HG03571 (cell line): ENCODE measurements around the gene SAMD11.
"Not testable (repeated sequence)": the region's sequence is repeated elsewhere in the genome, so short reads cannot be mapped to it uniquely, and the experiment has no call there.

Experiments used
- ATAC-seq: cut with Tn5 transposase; IDR thresholded peaks from one replicate; pipeline ENCODE4 v1.9.1; 2021; ENCODE audit not compliant: unreplicated experiment

The SAMD11 gene, protein sequence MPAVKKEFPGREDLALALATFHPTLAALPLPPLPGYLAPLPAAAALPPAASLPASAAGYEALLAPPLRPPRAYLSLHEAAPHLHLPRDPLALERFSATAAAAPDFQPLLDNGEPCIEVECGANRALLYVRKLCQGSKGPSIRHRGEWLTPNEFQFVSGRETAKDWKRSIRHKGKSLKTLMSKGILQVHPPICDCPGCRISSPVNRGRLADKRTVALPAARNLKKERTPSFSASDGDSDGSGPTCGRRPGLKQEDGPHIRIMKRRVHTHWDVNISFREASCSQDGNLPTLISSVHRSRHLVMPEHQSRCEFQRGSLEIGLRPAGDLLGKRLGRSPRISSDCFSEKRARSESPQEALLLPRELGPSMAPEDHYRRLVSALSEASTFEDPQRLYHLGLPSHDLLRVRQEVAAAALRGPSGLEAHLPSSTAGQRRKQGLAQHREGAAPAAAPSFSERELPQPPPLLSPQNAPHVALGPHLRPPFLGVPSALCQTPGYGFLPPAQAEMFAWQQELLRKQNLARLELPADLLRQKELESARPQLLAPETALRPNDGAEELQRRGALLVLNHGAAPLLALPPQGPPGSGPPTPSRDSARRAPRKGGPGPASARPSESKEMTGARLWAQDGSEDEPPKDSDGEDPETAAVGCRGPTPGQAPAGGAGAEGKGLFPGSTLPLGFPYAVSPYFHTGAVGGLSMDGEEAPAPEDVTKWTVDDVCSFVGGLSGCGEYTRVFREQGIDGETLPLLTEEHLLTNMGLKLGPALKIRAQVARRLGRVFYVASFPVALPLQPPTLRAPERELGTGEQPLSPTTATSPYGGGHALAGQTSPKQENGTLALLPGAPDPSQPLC

DNA sequence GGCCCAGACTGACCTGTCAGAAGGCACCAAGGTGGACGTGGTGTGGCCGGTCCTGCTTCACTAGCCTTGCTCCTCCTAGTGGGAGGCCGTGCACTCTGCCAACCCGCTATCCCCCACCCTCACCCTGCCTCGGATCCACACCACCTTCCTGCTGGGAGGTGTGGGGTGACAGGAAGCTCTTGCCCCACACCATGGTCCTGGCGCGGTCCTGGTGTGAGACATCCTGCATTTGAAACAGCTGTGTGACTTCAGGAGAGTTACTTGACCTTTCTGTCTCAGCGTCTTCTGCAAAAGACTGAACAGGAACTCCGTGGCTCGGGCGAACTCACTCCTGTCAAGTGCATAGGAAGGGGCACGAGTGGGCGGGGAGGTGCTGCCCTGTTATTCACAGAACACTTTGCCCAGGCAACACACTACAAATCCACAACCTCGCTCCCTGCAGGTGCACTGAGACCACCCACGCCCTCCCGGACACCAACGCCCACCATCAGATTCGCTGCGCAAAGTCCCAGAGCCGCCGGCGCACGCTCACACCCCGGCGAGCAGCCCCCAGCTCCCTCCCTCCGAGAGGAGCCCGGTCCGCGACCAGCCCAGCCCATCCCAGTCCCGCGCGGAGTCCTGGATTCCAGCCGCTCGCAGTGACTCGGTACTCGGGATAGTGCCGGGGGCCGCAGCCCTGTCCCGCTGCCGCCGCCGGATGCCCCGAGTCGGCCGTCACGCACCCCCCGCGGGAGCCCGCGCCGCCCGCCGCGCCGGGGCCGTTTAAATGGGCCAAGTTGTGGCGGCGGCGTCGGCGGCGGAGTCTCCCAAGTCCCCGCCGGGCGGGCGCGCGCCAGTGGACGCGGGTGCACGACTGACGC lies at the start of gene SAMD11:
SAMD11 (plus strand) TSS at position 793 of the 860 bp plus-strand sequence. CDS start 509 bp downstream, outside the sequence.
- ATAC-seq: no peak

DNA sequence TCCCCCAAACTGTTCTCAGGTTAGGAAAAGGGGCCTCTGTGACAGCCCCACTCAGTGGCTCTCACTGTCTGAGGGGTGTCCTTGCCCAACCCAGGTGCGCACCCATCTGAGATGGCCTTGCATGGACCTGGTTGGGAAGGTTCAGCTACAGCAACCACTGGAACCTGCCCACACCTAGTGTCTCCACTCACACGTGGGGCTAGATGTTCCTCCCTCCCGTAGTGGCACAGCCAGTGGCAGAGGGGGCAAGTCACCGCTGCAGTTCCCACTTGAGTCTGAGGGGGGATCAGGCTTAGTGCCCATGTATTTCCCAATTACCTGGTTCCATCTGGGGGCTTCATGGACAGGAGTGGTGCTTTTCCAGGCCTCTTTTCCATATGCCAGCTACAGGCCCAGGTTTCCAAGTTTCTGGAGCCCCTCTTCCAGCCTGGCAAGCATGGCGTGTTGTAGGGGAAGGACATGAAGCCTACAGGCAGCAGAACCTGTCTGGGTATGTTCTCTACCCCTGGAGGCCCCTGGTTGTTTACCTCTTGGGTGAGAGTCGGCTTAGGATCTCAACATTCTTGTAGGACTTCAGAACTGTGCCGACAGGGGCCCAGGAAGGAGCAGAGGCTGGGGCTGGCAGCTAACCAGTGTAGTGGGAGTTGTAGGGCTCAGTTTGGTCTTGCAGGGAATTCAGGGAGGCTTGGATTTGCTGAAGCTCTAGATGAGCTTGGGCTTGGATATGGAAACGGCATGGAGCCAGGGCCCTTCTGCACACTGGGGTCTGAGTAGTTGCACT lies 47.1 kb upstream of the SAMD11 start:
- not testable (repeated sequence) for ATAC-seq

DNA sequence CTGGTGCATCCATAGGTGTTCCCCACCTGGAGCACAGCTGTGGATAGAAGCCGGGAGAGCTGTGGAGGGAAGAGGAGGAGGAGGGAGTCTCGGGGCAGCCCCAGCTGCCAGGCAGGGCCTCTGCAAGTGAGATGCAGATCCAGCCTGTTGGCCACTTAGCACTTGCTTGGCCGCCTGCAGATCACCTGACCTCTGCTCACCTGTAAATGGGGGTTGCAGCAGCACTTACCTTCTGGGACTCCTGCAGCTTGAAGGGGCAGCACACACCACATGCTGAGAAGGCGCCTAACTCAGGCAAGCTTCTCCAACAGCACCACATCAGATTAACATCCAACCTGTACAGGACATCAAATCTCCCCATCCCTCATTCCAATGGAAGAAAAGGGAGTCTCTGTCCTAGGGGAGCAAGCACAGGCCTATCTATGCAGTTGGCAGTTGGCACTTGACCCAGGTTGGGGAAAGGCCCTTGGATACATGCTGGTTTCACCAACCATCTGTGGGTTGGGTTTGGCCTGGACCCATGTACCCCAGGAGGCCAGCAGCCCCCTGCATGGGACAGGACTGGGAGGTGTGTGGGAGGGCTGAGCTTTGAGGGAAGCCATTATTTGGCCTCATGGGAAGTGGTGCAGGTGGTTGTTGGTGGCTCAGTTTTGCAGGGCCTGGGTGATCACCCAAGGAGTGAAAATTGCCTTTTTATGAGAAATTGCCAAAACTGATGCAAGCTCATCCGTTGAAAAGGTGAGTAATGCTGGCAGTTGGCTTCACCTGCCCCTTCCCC lies 46.3 kb upstream of the SAMD11 start:
- not testable (repeated sequence) for ATAC-seq

DNA sequence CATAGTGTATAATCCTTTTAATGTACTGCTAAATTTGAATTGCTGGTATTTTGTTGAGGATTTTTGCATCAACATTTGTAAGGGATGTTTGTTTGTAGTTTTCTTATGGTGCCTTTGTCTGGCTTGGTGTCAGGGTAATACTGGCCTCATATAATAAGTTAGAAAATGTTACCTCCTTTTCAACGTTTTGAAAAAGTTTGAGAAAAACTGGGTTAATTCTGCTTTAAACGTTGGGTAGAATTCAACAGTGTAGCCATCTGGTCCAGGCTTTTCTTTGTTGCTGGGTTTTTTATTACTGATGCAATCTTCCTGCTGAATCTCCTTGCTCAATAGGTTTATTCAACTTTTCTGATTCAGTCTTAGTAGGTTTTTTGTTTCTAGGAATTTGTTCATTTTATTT lies 43.2 kb upstream of the SAMD11 start:
- ATAC-seq: not testable (repeated sequence)

DNA sequence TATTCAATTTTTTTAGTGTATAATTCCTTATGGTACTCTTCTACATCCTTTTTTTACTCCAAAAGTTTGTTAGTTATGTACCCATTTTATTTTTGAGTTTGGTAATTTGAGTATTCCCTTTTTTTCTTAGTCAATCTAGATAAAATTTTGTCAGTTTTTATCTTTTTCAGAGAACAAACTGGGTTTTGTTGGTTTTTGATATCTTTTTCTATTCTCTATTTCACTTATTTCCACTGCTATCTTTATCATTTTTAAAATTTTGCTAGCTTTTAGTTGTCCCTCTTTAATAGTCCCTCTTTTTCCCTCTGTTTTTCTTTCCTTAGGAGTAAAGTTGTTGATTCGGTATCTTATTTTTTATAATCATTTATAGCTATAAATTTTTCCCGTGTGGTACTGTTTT lies 42.8 kb upstream of the SAMD11 start:
- ATAC-seq: not testable (repeated sequence)

DNA sequence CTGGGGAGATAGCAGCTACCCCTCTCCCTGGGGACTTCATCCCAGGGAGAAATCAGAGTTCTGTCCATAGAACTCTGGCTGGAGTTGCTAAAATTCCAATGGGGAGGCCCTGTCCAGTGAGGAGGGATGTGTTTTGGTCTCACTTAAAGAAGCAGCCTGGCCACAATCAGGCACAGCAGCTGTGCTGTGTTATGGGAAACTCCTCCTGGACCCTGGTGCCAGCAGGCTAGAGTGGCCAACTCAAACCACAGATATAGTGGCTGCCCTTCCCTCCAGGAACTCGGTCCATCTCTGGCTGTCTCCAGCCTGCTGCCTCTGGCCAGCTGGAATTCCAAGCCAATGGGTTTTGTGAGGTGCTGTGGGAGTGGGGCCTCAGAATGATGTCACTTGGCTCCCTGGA lies 37.4 kb upstream of the SAMD11 start:
- no peak for ATAC-seq

DNA sequence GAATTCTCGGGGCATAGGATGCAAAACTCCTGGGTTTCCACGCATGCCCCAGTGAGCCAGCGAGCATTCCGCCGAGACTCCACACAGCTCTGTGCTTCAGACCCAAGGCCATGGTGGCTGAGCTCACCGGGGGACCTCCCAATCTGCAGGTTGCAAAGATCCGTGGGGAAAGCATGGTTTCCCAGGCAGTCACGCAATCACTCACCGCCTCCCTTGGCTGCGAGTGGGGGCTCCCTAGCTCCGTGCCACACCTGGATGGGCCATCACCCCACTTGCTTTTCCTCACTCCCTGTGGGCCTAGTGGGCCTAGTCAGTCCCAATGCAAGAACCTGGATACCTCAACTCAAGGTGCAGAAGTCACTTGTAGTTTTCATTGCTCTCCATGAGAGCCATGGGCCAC lies 37.0 kb upstream of the SAMD11 start:
- no peak for ATAC-seq

DNA sequence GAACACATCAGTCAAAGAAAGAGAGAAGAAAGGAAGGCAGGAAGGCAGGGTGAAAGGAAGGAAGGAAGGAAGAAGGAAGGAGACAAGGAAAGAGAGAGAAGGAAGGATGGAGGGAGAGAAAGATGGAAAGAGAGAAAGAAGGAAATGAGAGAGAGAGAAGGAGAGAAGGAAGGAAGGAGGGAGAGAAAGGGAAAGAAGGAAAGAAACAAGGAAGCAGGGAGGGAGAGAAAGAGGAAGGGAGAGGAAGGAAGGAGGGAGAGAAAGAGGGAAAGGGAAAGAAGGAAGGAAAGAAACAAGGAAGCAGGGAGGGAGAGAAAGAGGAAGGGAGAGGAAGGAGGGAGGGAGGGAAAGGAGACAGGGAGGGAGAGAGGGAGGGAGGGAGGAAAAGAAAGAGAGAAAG lies 35.4 kb upstream of the SAMD11 start:
- no peak for ATAC-seq

DNA sequence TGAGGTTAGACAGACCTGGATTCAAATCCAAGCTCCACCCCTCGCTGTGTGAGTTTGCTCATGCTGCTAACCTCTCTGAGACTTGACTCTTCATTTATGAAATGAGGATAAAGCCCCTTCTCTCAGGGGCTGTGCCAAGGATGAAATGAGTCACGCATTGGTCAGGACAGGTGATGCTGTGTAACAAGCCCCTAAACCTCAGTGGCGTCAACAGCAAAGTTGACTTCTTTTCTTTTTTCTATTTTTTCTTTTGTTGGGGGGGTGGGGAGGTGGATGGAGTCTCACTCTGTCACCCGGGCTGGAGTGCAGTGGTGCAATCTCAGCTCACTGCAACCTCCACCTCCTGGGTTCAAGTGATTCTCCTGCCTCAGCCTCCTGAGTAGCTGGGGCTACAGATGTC lies 33.9 kb upstream of the SAMD11 start:
- ATAC-seq: not testable (repeated sequence)

DNA sequence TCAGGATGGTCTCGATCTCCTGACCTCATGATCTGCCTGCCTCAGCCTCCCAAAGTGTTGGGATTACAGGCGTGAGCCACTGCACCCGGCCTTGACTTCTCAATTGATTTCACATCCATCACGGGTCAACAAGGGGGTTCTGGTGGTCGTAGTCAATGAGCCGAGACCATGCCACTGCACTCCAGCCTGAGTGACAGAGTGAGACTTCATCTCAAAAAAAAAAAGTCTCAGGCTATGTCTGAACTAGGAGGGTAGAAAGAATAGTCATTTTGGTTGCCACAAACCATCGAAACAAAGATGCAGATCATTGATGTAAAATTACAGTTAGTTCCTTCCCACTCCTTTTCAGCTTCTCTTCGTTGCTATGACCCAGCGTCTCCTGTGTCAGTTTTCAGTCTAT lies 33.5 kb upstream of the SAMD11 start:
- ATAC-seq: not testable (repeated sequence)

DNA sequence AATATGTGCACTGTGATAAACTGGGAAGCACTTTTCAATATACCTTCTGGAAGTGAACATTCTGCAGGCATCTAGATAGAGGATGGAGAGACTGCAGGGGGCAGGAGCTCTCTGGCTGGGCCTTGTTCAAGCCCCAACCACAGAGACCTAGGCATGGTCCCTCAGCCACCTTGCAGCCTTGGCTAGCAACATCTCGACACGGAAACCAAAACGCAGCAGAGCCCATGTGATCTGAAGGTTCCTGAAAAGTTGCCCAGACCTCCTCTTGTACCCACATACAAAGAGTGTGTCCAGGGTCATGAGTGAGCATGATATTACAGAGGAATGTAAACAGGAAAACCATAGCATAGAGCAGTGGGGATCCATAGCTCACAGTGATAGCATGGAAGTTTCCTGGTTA lies 33.1 kb upstream of the SAMD11 start:
- ATAC-seq: no peak

DNA sequence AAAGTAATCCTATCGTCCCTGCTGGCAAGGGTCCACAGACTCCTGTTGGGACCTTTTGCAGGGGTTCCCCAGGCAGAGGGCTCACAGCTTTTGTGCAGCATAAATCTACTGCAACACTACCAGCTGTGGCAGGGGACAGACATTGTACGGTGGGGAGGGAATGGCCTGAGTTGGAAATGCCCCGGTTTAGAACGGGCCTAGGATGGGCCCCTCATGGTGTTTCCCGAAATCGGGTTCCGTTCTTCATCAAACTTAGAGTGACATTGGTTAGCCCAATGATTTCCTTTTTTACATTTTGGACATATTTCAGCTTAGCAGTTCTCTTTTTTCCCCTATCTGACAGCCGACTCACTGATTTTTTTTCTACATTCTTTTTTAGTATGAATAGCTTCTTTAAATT lies 26.5 kb upstream of the SAMD11 start:
- ATAC-seq: no peak

DNA sequence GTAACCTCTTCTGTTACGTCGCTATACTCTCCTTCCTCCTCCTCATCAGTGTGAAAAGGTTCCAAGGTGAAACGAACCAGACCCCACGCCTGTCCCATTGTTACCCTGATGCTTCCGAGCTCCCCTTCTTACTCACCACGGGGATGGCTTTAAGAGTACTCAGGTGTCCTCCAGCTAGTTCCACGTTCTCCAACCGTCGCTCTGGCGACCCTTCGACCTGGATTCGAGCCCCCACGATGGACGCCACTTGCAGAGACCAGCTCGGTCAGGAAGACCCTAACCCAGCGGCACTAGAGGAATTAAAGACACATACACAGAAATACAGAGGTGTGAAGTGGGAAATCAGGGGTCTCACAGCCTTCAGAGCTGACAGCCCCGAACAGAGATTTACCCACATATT lies 25.8 kb upstream of the SAMD11 start:
- not testable (repeated sequence) for ATAC-seq

DNA sequence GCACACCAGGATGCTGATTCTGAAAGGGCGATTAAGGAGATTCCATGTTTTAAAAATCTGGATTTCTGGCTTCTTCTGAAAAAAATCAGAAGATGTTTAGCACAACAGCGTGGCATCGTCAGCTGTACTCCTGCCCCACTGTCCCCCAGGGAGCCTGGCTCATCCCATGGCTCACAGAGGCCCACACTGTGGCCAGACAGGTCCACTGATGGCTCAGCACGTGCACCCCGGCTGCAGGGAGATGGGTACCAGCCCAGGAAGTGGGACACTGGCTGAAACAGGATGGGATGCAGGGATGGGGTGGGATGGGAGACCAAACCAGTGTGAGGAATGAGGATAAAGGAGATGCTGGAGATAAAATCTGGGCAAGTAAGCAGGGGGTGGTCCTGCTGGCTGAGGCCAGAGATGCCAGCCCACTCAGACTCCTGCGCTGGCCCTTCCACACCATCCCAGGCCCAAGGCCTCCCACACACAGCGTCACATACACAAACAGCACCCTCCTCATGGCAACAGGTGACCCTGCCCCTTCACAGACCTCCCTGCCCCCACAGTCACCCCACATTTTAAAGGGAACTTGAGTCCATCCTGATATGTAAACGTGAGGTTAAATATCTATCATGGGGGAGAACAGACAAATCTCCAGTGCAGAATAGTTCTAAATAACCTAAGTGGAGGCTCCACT lies 23.9 kb upstream of the SAMD11 start:
- no peak for ATAC-seq

DNA sequence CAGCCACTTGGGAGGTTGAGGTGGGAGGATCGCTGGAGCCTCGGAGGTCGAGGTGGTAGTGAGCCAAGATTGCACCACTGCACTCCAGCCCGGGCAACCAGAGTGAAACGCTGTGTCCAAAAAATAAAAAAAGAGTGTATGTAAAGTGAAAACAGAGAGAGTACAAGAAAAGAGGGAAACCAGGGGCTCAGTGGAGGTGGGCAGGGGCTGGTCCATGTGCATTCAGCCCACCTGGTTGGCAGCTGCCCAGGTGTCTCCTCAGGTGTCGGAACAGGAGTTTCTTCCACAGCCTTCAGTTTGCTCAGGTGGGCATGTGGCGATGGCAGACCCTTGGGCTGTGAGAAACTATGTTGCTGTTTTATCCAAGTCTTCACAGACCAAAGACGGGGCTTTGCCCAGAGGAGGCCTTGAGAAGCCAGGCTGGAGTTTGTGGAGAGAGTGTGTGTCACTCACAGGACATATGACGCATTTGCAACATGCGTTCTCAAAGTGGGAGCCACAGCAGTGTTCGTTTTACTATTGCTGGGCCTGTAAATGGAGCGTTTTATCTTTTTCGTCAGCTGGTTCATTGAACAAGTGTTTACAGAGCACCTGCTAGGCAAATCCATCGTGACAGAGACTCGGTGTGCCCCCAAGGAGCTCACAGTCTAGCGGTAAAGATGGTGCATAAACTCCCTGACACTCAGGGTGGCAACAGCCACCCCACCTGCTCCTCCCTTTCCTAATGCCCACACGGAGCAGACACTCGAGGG lies 22.4 kb upstream of the SAMD11 start:
- ATAC-seq: no peak

DNA sequence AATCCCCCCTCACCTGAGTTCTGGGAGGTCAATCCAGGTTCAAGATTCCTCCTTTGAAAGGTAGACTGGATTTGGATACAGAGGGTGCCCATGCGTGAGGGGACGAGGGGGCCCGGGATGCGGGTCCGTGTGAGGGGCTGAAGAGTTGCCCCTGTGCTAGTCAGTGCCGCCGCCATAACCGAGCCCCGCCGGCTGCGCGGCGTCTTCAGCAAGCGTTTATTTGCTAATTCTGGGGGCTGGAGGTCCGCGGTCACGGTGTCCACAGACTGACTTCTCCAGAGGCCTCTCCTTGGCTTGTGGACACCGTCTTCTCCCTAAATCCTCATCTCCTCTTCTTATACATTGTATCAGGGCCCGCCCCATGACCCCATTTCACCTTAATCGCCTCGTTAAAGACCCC lies 20.9 kb upstream of the SAMD11 start:
- no peak for ATAC-seq

DNA sequence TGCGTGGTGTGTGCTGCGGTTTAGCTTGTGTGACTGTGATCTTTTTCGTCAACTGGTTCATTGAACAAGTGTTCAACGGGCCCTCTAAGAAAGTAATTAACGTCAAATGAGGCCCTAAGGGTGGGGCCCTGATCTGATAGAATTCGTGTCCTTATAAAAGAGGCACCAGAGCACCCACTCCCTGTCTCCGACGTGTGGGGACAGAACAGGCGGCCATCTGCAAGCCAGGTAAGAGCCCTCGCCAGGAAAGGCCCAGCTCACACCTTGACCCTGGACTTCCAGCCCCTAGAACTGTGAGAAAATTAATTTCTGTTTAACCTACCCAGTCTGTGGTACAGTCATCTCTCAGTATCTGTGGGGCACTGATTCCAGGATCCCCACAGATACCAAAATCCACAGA lies 20.4 kb upstream of the SAMD11 start:
- no peak for ATAC-seq

DNA sequence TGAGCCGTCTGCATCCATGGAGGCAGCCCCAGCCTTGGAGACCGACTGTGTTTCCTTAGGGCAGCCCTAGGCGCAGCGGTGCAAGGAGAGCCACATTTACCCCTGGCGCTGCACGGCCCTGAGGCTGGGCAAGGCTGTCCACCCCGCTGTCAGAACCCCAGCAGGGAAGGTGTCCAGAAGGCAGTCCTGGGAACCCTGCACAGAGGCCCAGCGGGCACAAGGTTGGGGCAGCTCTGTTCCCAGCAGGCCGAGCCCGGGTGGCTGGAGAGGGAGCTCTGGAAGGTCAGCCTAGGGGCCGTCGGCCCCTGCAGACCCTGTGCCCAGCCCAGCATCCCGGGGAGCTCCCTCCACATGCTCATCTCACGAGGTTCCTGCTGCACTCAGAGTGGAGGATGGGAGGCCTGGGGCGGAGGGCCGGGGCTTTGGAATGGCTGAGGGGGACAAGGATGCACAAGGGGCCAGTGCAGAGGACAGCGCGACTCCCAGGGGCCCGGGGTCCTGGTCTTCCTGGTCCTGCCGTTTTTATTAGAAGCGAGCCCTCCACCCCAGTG lies 19.9 kb upstream of the SAMD11 start:
- ATAC-seq: no peak
